ENCODE data around the gene SLK. TPM values are rescaled to one million over a fixed set of nuclear protein-coding genes. Genes with fewer than 3 reads are reported as not detected.

The SLK gene
- total RNA-seq, 1 donor from 2014 or later = 42.7 TPM

DNA sequence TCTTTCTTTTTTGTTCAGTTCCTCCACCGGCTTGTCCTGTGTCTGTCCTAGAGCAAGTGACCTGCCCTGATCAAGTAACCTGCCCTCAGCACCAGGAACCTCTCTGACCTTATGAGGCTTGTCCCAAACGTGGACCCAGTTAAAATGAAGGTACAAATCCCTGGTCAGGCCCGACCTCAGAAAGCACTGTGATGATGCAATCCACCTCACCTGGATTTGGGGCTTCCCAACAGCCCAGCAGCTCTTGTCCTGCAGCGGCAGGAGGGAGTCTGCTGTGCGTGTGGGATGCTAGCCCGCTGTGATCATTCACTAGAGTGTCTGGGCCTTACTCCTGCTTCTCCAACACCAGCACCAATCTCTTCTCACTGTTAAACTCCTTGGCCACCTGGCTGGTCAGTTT, 107.6 kb downstream of the SLK start:
- no peaks in the 10 kb centered on the region for H3K27me3 Mint-ChIP-seq (ENCODE audit: insufficient read depth, low read depth)
- peak overlapping the region; percentile 26 for H2AFZ ChIP-seq (replicated peaks)
- DNase-seq (ENCODE audit: low spot score) = no peak
- H3K9me3 Mint-ChIP-seq = no peaks in the 10 kb centered on the region
- H3K9me3 ChIP-seq (ENCODE audit: low read depth) = no peaks in the 10 kb centered on the region
- no peak overlapping the region for H3K9ac ChIP-seq
- H3K4me3 ChIP-seq = no peak overlapping the region
- H3K4me1 Mint-ChIP-seq = no peaks in the 10 kb centered on the region
- no peaks in the 10 kb centered on the region for H4K20me1 ChIP-seq (ENCODE audit: low read depth)
- H3K4me1 ChIP-seq = peaks cover 46% of the 10 kb centered on the region
- H3K27ac ChIP-seq = no peak overlapping the region
- H3K4me2 ChIP-seq = no peak overlapping the region
- no peak for TF ChIP-seq EZH2phosphoT487 (IDR thresholded peaks at IDR 0.05)
- TF ChIP-seq EZH2 (IDR thresholded peaks at IDR 0.05) = no peak
- no peaks in the 10 kb centered on the region for H3K79me2 ChIP-seq (ENCODE audit: low read depth)
- H3F3A ChIP-seq (ENCODE audit: low read depth) = peaks cover 34% of the 10 kb centered on the region
- H3K27ac Mint-ChIP-seq = no peak overlapping the region
- H3K27me3 ChIP-seq = no peaks in the 10 kb centered on the region
- no peaks in the 10 kb centered on the region for H3K36me3 Mint-ChIP-seq
- H3K36me3 ChIP-seq = no peaks in the 10 kb centered on the region
- H3K4me3 Mint-ChIP-seq = no peak overlapping the region

GRCh38 chr10:104076743-104077160, 109.8 kb downstream of the SLK start:
- peak; percentile 92 for DNase-seq (ENCODE audit: low spot score)
- H3K4me1 Mint-ChIP-seq = peaks cover 11% of the 10 kb centered on the region
- H3K9ac ChIP-seq = no peak overlapping the region

DNA sequence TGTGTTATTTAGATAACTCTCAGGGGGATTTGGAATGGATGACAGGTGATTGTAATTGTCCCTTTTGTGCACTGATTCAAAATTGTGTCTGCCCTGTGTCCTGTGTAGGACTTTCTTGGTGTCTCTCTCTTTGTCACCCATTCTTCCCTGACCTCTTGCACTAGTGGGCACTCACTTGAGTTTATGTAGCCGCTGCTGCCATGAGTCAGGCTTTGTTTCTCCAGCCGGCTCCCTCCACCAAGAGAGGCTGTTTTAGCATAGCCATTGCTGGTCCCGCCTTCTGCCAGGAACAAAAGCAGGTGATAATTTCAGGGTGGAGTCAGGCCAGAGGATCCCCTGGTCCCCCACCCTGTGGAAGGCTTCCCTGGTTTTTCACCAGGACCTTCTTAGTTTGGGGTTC, 110.3 kb downstream of the SLK start:
- H2AFZ ChIP-seq (replicated peaks) = no peak overlapping the region
- H3K27ac ChIP-seq = peak overlapping the region; percentile 89
- H4K20me1 ChIP-seq (ENCODE audit: low read depth) = no peaks in the 10 kb centered on the region

More at GRCh38 chr10:104076743-104077160, 109.8 kb downstream of the SLK start:
- Histone ChIP-seq H3K27ac (peak overlapping the region; percentile 89), H3F3A (ENCODE audit: low read depth) (peaks cover 31% of the 10 kb centered on the region), H3K9me3 (ENCODE audit: low read depth) (no peaks in the 10 kb centered on the region), H3K36me3 (no peaks in the 10 kb centered on the region), H2AFZ (replicated peaks) (no peak overlapping the region), H3K4me3 (peak overlapping the region; percentile 8), H3K27me3 (no peaks in the 10 kb centered on the region), H3K79me2 (ENCODE audit: low read depth) (no peaks in the 10 kb centered on the region), H3K4me2 (peak overlapping the region; percentile 56), H4K20me1 (ENCODE audit: low read depth) (no peaks in the 10 kb centered on the region), H3K4me1 (peaks cover 55% of the 10 kb centered on the region)
- Mint-ChIP-seq H3K27ac (no peak overlapping the region), H3K27me3 (ENCODE audit: insufficient read depth, low read depth) (no peaks in the 10 kb centered on the region), H3K9me3 (no peaks in the 10 kb centered on the region), H3K4me3 (no peak overlapping the region), H3K36me3 (no peaks in the 10 kb centered on the region)
- no peak for TF ChIP-seq EZH2 (IDR thresholded peaks at IDR 0.05)
- no peak for TF ChIP-seq CTCF (IDR thresholded peaks at IDR 0.05)
- TF ChIP-seq EZH2phosphoT487 (IDR thresholded peaks at IDR 0.05) = no peak

More for the DNA sequence above, 110.3 kb downstream of the SLK start:
- Histone ChIP-seq H3F3A (ENCODE audit: low read depth) (peaks cover 31% of the 10 kb centered on the region), H3K4me2 (peak overlapping the region; percentile 56), H3K36me3 (no peaks in the 10 kb centered on the region), H3K79me2 (ENCODE audit: low read depth) (no peaks in the 10 kb centered on the region), H3K4me1 (peaks cover 60% of the 10 kb centered on the region), H3K9ac (no peak overlapping the region), H3K9me3 (ENCODE audit: low read depth) (no peaks in the 10 kb centered on the region), H3K27me3 (no peaks in the 10 kb centered on the region), H3K4me3 (peak overlapping the region; percentile 8)
- Mint-ChIP-seq H3K27ac (no peak overlapping the region), H3K27me3 (ENCODE audit: insufficient read depth, low read depth) (no peaks in the 10 kb centered on the region), H3K4me1 (peaks cover 11% of the 10 kb centered on the region), H3K9me3 (no peaks in the 10 kb centered on the region), H3K36me3 (no peaks in the 10 kb centered on the region), H3K4me3 (no peak overlapping the region)
- DNase-seq (ENCODE audit: low spot score) = peak; percentile 55
- TF ChIP-seq CTCF (IDR thresholded peaks at IDR 0.05) (no peak), EZH2phosphoT487 (IDR thresholded peaks at IDR 0.05) (no peak), EZH2 (IDR thresholded peaks at IDR 0.05) (no peak)

Data from neural progenitor cell (in vitro differentiated cells).